HEK293 (cell line): ENCODE results near the gene CLRN1.

ENCODE experiments used
- CTCF ChIA-PET: fragments of 350-600 bp; formaldehyde crosslinking; extraction: SDS; loops from one replicate; lab custom pipeline; 2021; ENCODE audit warnings: antibody characterized with exemption; lab: Yijun Ruan, JAX
- POLR2A ChIA-PET: fragments of 300-600 bp; formaldehyde crosslinking; extraction: SDS; loops from one replicate; lab custom pipeline; 2020; ENCODE audit warnings: antibody characterized with exemption, inconsistent platforms; lab: Yijun Ruan, JAX
- H3K27ac ChIP-seq: fragments of 200-500 bp; sonication (Bioruptor generic); 2 replicates; pipeline ENCODE4 v1.5.1; 2014; ENCODE audit warnings: low read depth, low read length, control low read depth, inconsistent platforms; ENCODE audit errors: extremely low read depth
- H3K36me3 ChIP-seq, 2 experiments: fragments of 200-500 bp in 1 of 2; sonication (Bioruptor generic) in 1 of 2; 1 replicate in 1 of 2; 2 replicates in 1 of 2; pipeline ENCODE4 v1.5.1; 2014 to 2017; ENCODE audit warnings: inconsistent platforms in 2 of 2, low read length in 2 of 2; ENCODE audit not compliant: control insufficient read depth in 2 of 2, insufficient read depth in 1 of 2
- H3K4me1 ChIP-seq: fragments of 200-500 bp; sonication (Bioruptor generic); 2 replicates; pipeline ENCODE4 v1.5.1; 2014; ENCODE audit warnings: mild to moderate bottlenecking, low read length, inconsistent platforms; ENCODE audit not compliant: control insufficient read depth, insufficient read depth
- H3K4me3 ChIP-seq: 2 replicates; pipeline ENCODE4 v1.5.1; 2011; ENCODE audit warnings: low read depth, mild to moderate bottlenecking, control low read depth, low read length, moderate library complexity
- H3K9me3 ChIP-seq: fragments of 200-500 bp; sonication (Bioruptor generic); 2 replicates; pipeline ENCODE4 v1.5.1; 2014; ENCODE audit warnings: low read depth, low read length, inconsistent platforms; ENCODE audit not compliant: control insufficient read depth, insufficient read depth
- BCL11A ChIP-seq: fragments of 450-650 bp; formaldehyde crosslinking; IDR thresholded peaks from 2 replicates; pipeline ENCODE4 v1.5.1; 2016; ENCODE audit warnings: low read depth, missing biosample characterization, missing genetic modification characterization
- KLF16 ChIP-seq: fragments of 450-650 bp; formaldehyde crosslinking; IDR thresholded peaks from 2 replicates; pipeline ENCODE4 v1.5.1; 2017; ENCODE audit warnings: missing biosample characterization, missing genetic modification characterization
- KLF7 ChIP-seq: fragments of 450-650 bp; formaldehyde crosslinking; IDR thresholded peaks from 2 replicates; pipeline ENCODE4 v1.5.1; 2016; ENCODE audit warnings: missing biosample characterization, missing genetic modification characterization, borderline replicate concordance
- MZF1 ChIP-seq: fragments of 450-650 bp; formaldehyde crosslinking; IDR thresholded peaks from 2 replicates; pipeline ENCODE4 v1.5.1; 2017; ENCODE audit warnings: missing biosample characterization, missing genetic modification characterization, borderline replicate concordance
- SP3 ChIP-seq: fragments of 450-650 bp; formaldehyde crosslinking; IDR thresholded peaks from 2 replicates; pipeline ENCODE4 v1.5.1; 2016; ENCODE audit warnings: missing biosample characterization, missing genetic modification characterization
- YY1 ChIP-seq: fragments of 450-650 bp; formaldehyde crosslinking; IDR thresholded peaks from 2 replicates; pipeline ENCODE4 v1.5.1; 2018; ENCODE audit warnings: missing biosample characterization, missing genetic modification characterization
- ZBTB17 ChIP-seq: fragments of 450-650 bp; formaldehyde crosslinking; IDR thresholded peaks from 2 replicates; pipeline ENCODE4 v1.5.1; 2016; ENCODE audit warnings: missing biosample characterization, missing genetic modification characterization
- ZBTB21 ChIP-seq: fragments of 450-650 bp; formaldehyde crosslinking; IDR thresholded peaks from 2 replicates; pipeline ENCODE4 v1.5.1; 2017; ENCODE audit warnings: missing biosample characterization, missing genetic modification characterization
- ZBTB48 ChIP-seq: fragments of 450-650 bp; formaldehyde crosslinking; IDR thresholded peaks from 2 replicates; pipeline ENCODE4 v1.5.1; 2016; ENCODE audit warnings: missing biosample characterization, missing genetic modification characterization
- ZNF112 ChIP-seq: fragments of 450-650 bp; formaldehyde crosslinking; IDR thresholded peaks from 2 replicates; pipeline ENCODE4 v1.5.0; 2017; ENCODE audit warnings: missing biosample characterization, missing genetic modification characterization
- ZNF175 ChIP-seq: fragments of 450-650 bp; formaldehyde crosslinking; IDR thresholded peaks from 2 replicates; pipeline ENCODE4 v1.5.1; 2016; ENCODE audit warnings: missing biosample characterization, missing genetic modification characterization
- ZNF23 ChIP-seq: fragments of 450-650 bp; formaldehyde crosslinking; IDR thresholded peaks from 2 replicates; pipeline ENCODE4 v1.5.1; 2016; ENCODE audit warnings: missing biosample characterization, missing genetic modification characterization, borderline replicate concordance
- ZNF324 ChIP-seq: fragments of 450-650 bp; formaldehyde crosslinking; IDR thresholded peaks from 2 replicates; pipeline ENCODE4 v1.5.1; 2016; ENCODE audit warnings: missing biosample characterization, missing genetic modification characterization
- ZNF335 ChIP-seq: fragments of 450-650 bp; formaldehyde crosslinking; conservative IDR thresholded peaks from 2 replicates; pipeline ENCODE4 v1.5.1; 2016; ENCODE audit warnings: missing biosample characterization, missing genetic modification characterization
- ZNF37A ChIP-seq: fragments of 450-650 bp; IDR thresholded peaks from 2 replicates; pipeline ENCODE4 v1.5.1; 2018; ENCODE audit warnings: missing biosample characterization, missing genetic modification characterization
- ZNF623 ChIP-seq: fragments of 450-650 bp; formaldehyde crosslinking; IDR thresholded peaks from 2 replicates; pipeline ENCODE4 v1.5.1; 2016; ENCODE audit warnings: missing biosample characterization, missing genetic modification characterization
- ZNF654 ChIP-seq: fragments of 450-650 bp; formaldehyde crosslinking; IDR thresholded peaks from 2 replicates; pipeline ENCODE4 v1.5.1; 2016; ENCODE audit warnings: low read depth, missing biosample characterization, missing genetic modification characterization
- ZNF777 ChIP-seq: fragments of 450-650 bp; formaldehyde crosslinking; IDR thresholded peaks from 2 replicates; pipeline ENCODE4 v1.5.1; 2017; ENCODE audit warnings: missing biosample characterization, missing genetic modification characterization, borderline replicate concordance
- ZNF837 ChIP-seq: fragments of 450-650 bp; formaldehyde crosslinking; IDR thresholded peaks from 2 replicates; pipeline ENCODE4 v1.5.1; 2016; ENCODE audit warnings: missing biosample characterization, missing genetic modification characterization
- ZXDB ChIP-seq: fragments of 450-650 bp; formaldehyde crosslinking; IDR thresholded peaks from 2 replicates; pipeline ENCODE4 v1.5.1; 2016; ENCODE audit warnings: missing biosample characterization, missing genetic modification characterization
- TF ChIP-seq, protein P1 (sequence below): fragments of 450-650 bp; formaldehyde crosslinking; IDR thresholded peaks from 2 replicates; pipeline ENCODE4 v1.5.1; 2016; ENCODE audit warnings: missing biosample characterization, missing genetic modification characterization, borderline replicate concordance
- TF ChIP-seq, protein P2 (sequence below): fragments of 450-650 bp; formaldehyde crosslinking; IDR thresholded peaks from 2 replicates; pipeline ENCODE4 v1.5.1; 2016; ENCODE audit warnings: missing biosample characterization, missing genetic modification characterization
- TF ChIP-seq, protein P3 (sequence below): fragments of 450-650 bp; formaldehyde crosslinking; IDR thresholded peaks from 2 replicates; pipeline ENCODE4 v1.5.1; 2016; ENCODE audit warnings: missing biosample characterization, missing genetic modification characterization
- TF ChIP-seq, protein P4 (sequence below): fragments of 450-650 bp; formaldehyde crosslinking; optimal IDR thresholded peaks from 2 replicates; pipeline ENCODE3; 2016; ENCODE audit warnings: missing biosample characterization, mild to moderate bottlenecking, missing genetic modification characterization

CLRN1 gene

DNA sequence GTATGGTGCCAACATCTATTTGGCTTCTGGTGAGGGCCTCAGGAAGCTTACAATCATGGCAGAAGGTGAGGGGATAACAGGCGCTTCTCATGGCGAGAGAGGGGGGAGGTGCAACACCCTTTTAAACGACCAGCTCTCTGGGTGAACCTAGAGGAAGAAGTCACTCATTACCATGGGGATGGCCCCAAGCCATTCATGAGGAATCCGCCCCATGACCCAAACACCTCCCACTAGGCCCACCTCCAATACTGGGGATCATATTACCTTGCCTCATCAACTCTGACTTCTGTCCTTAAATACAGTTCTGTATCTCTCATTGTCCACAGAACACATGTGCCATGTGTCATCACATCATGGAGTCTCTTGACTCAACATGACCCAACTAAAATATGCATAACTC, 37.5 kb upstream of the CLRN1 start (continued):
- TF ChIP-seq, protein P1, sequence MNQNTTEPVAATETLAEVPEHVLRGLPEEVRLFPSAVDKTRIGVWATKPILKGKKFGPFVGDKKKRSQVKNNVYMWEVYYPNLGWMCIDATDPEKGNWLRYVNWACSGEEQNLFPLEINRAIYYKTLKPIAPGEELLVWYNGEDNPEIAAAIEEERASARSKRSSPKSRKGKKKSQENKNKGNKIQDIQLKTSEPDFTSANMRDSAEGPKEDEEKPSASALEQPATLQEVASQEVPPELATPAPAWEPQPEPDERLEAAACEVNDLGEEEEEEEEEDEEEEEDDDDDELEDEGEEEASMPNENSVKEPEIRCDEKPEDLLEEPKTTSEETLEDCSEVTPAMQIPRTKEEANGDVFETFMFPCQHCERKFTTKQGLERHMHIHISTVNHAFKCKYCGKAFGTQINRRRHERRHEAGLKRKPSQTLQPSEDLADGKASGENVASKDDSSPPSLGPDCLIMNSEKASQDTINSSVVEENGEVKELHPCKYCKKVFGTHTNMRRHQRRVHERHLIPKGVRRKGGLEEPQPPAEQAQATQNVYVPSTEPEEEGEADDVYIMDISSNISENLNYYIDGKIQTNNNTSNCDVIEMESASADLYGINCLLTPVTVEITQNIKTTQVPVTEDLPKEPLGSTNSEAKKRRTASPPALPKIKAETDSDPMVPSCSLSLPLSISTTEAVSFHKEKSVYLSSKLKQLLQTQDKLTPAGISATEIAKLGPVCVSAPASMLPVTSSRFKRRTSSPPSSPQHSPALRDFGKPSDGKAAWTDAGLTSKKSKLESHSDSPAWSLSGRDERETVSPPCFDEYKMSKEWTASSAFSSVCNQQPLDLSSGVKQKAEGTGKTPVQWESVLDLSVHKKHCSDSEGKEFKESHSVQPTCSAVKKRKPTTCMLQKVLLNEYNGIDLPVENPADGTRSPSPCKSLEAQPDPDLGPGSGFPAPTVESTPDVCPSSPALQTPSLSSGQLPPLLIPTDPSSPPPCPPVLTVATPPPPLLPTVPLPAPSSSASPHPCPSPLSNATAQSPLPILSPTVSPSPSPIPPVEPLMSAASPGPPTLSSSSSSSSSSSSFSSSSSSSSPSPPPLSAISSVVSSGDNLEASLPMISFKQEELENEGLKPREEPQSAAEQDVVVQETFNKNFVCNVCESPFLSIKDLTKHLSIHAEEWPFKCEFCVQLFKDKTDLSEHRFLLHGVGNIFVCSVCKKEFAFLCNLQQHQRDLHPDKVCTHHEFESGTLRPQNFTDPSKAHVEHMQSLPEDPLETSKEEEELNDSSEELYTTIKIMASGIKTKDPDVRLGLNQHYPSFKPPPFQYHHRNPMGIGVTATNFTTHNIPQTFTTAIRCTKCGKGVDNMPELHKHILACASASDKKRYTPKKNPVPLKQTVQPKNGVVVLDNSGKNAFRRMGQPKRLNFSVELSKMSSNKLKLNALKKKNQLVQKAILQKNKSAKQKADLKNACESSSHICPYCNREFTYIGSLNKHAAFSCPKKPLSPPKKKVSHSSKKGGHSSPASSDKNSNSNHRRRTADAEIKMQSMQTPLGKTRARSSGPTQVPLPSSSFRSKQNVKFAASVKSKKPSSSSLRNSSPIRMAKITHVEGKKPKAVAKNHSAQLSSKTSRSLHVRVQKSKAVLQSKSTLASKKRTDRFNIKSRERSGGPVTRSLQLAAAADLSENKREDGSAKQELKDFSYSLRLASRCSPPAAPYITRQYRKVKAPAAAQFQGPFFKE (tag by site-specific recombination), result no peak
- TF ChIP-seq ZNF623, result no peak
- TF ChIP-seq ZNF777 (tag by site-specific recombination), result no peak
- no peak for TF ChIP-seq ZNF837 (tag by site-specific recombination)
- TF ChIP-seq KLF7 (tag by site-specific recombination), result no peak

DNA sequence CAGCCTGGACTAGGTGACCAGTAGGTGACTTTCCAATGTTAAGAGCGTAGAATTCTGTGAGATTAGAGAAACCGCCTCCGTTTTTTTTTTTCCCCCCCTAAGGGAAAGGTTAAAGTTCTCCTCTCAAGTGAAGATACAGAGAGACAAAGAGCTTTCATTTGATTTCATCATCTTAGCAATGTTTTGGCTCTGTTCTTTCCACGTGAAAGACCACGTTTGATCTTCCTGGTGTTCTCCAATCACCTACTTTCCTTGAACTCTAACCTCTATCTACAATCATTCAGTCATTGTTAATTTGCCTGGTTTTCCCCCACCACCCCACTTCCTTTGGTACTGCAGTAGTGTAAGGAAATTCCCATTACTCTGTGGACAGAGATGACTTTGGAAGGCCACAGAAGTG, 36.9 kb upstream of the CLRN1 start:
- POLR2A ChIA-PET, result no interaction called here

DNA sequence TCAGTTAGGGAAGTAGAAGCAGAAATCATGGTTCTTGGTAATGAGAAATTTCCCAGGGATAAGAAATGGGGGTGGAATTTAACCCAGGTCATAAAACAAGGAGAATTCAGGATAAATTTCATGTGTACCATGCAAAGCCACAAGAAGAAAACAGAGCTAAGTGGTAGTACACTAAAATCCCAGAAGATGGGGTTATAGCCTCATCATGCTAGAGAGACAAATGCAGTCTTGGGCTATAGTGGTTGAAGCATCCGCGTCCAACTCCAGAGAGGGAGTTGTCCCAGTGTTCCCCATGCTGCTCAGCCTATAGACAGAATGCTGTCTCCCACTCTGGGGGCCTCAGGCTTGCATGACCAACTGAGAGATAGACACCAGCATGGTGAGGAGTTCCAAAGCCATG, 36.2 kb upstream of the CLRN1 start:
- ChIA-PET POLR2A (interaction anchor here (1.0 kb wide), 1 partner anchor 77 kb away, joined by 3 read pairs; the partner anchor contains the start of gene MED12L), CTCF (interaction anchor here (0.8 to 1.9 kb wide), 7 partner anchors 12 to 141 kb away, joined by 3 to 9 read pairs (median 4); no protein-coding TSS in a partner anchor)
- H3K4me1 ChIP-seq, result no peaks in the 10 kb centered on the region
- H3K27ac ChIP-seq, result no peak overlapping the region
- no peaks in the 10 kb centered on the region for H3K9me3 ChIP-seq
- H3K36me3 ChIP-seq, result no peaks in the 10 kb centered on the region
- H3K4me3 ChIP-seq, result no peak overlapping the region
- TF ChIP-seq, protein P2, sequence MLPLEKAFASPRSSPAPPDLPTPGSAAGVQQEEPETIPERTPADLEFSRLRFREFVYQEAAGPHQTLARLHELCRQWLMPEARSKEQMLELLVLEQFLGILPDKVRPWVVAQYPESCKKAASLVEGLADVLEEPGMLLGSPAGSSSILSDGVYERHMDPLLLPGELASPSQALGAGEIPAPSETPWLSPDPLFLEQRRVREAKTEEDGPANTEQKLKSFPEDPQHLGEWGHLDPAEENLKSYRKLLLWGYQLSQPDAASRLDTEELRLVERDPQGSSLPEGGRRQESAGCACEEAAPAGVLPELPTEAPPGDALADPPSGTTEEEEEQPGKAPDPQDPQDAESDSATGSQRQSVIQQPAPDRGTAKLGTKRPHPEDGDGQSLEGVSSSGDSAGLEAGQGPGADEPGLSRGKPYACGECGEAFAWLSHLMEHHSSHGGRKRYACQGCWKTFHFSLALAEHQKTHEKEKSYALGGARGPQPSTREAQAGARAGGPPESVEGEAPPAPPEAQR (tag by site-specific recombination), result no peak
- no peak for TF ChIP-seq ZNF324 (tag by site-specific recombination)
- TF ChIP-seq BCL11A (tag by site-specific recombination), result no peak
- TF ChIP-seq ZNF654 (tag by site-specific recombination), result peak; percentile 12; the same call in 1 of the 2 replicates

More for the DNA sequence above, 36.9 kb upstream of the CLRN1 start:
- TF ChIP-seq, protein P3, sequence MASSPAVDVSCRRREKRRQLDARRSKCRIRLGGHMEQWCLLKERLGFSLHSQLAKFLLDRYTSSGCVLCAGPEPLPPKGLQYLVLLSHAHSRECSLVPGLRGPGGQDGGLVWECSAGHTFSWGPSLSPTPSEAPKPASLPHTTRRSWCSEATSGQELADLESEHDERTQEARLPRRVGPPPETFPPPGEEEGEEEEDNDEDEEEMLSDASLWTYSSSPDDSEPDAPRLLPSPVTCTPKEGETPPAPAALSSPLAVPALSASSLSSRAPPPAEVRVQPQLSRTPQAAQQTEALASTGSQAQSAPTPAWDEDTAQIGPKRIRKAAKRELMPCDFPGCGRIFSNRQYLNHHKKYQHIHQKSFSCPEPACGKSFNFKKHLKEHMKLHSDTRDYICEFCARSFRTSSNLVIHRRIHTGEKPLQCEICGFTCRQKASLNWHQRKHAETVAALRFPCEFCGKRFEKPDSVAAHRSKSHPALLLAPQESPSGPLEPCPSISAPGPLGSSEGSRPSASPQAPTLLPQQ (tag by site-specific recombination), result no peak
- TF ChIP-seq ZNF23 (tag by site-specific recombination) (no peak), ZBTB17 (tag by site-specific recombination) (no peak), ZNF37A (tag by site-specific recombination) (no peak), ZNF175 (tag by site-specific recombination) (no peak), ZNF335 (tag by site-specific recombination) (no peak), ZXDB (tag by site-specific recombination) (no peak), ZNF623 (no peak), MZF1 (tag by site-specific recombination) (no peak), ZBTB48 (tag by site-specific recombination) (no peak), SP3 (tag by site-specific recombination) (no peak), KLF16 (tag by site-specific recombination) (no peak), YY1 (tag by site-specific recombination) (no peak), ZBTB21 (tag by site-specific recombination) (no peak), ZNF112 (tag by site-specific recombination) (no peak)
- TF ChIP-seq, protein P4, sequence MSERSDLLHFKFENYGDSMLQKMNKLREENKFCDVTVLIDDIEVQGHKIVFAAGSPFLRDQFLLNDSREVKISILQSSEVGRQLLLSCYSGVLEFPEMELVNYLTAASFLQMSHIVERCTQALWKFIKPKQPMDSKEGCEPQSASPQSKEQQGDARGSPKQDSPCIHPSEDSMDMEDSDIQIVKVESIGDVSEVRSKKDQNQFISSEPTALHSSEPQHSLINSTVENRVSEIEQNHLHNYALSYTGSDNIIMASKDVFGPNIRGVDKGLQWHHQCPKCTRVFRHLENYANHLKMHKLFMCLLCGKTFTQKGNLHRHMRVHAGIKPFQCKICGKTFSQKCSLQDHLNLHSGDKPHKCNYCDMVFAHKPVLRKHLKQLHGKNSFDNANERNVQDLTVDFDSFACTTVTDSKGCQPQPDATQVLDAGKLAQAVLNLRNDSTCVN (tag by site-specific recombination), result no peak
- no peak overlapping the region for H3K27ac ChIP-seq
- CTCF ChIA-PET, result interaction anchor here (1.0 to 1.9 kb wide), 5 partner anchors 12 to 141 kb away, joined by 3 to 9 read pairs (median 6); no protein-coding TSS in a partner anchor
- no peaks in the 10 kb centered on the region for H3K4me1 ChIP-seq
- H3K4me3 ChIP-seq, result no peak overlapping the region
- H3K9me3 ChIP-seq, result no peaks in the 10 kb centered on the region
- no peaks in the 10 kb centered on the region for H3K36me3 ChIP-seq
